HepG2 (cell line): ENCODE data around the gene EPN3. TPM values are rescaled to one million over a fixed set of nuclear protein-coding genes. Genes with fewer than 3 reads are reported as not detected.

Experiments used
- CENPX ChIP-seq: sonication (generic); formaldehyde crosslinking; IDR thresholded peaks from 2 replicates; pipeline ENCODE4 v1.9.0; 2021; ENCODE audit warnings: mild to moderate bottlenecking, missing genetic modification reagents, moderate library complexity
- GFI1 ChIP-seq: sonication (generic); formaldehyde crosslinking; IDR thresholded peaks from 2 replicates; pipeline ENCODE4 v1.5.0; 2020; ENCODE audit warnings: missing genetic modification reagents, mild to moderate bottlenecking, borderline replicate concordance
- MEIS2 ChIP-seq: sonication (generic); formaldehyde crosslinking; IDR thresholded peaks from 2 replicates; pipeline ENCODE4 v1.9.0; 2021; ENCODE audit warnings: mild to moderate bottlenecking, missing genetic modification reagents
- MIER3 ChIP-seq: IDR thresholded peaks from 2 replicates; pipeline ENCODE4 v1.6.1; 2016; ENCODE audit warnings: missing compliant biosample characterization, borderline replicate concordance
- NFRKB ChIP-seq: fragments of 450-650 bp; IDR thresholded peaks from 2 replicates; pipeline ENCODE4 v1.6.1; 2017
- NRL ChIP-seq: sonication (generic); formaldehyde crosslinking; IDR thresholded peaks from 2 replicates; pipeline ENCODE4 v1.5.0; 2020; ENCODE audit warnings: missing genetic modification reagents, mild to moderate bottlenecking, moderate library complexity, borderline replicate concordance
- PAWR ChIP-seq: sonication (generic); formaldehyde crosslinking; IDR thresholded peaks from 2 replicates; pipeline ENCODE4 v1.4.0; 2020; ENCODE audit warnings: missing genetic modification reagents, mild to moderate bottlenecking, borderline replicate concordance
- PTBP1 ChIP-seq: fragments of 200-400 bp; formaldehyde crosslinking; IDR thresholded peaks from 2 replicates; pipeline ENCODE4 v1.6.1; 2018; ENCODE audit warnings: low read length, low read depth; ENCODE audit not compliant: poor library complexity, severe bottlenecking
- RFXAP ChIP-seq: sonication (generic); formaldehyde crosslinking; IDR thresholded peaks from 2 replicates; pipeline ENCODE4 v1.4.0; 2020; ENCODE audit warnings: missing genetic modification reagents, borderline replicate concordance
- ZNF101 ChIP-seq: sonication (generic); formaldehyde crosslinking; IDR thresholded peaks from 2 replicates; pipeline ENCODE4 v1.4.0; 2020; ENCODE audit warnings: mild to moderate bottlenecking, low read depth, missing genetic modification reagents, borderline replicate concordance
- ZNF17 ChIP-seq: sonication (generic); formaldehyde crosslinking; IDR thresholded peaks from 2 replicates; pipeline ENCODE4 v1.5.0; 2020; ENCODE audit warnings: mild to moderate bottlenecking, missing genetic modification reagents
- ZNF296 ChIP-seq: sonication (generic); formaldehyde crosslinking; conservative IDR thresholded peaks from 2 replicates; pipeline ENCODE4 v1.5.0; 2020; ENCODE audit warnings: mild to moderate bottlenecking, missing genetic modification reagents
- ZNF333 ChIP-seq: sonication (generic); formaldehyde crosslinking; IDR thresholded peaks from 2 replicates; pipeline ENCODE4 v1.4.0; 2020; ENCODE audit warnings: mild to moderate bottlenecking, missing genetic modification reagents, borderline replicate concordance
- ZSCAN12 ChIP-seq: sonication (generic); formaldehyde crosslinking; IDR thresholded peaks from 2 replicates; pipeline ENCODE4 v1.9.0; 2021; ENCODE audit warnings: mild to moderate bottlenecking, missing genetic modification reagents
- ZSCAN22 ChIP-seq: sonication (generic); formaldehyde crosslinking; IDR thresholded peaks from 2 replicates; pipeline ENCODE4 v1.4.0; 2020; ENCODE audit warnings: mild to moderate bottlenecking, missing genetic modification reagents
- polyA plus RNA-seq, 8 experiments: library from polyadenylated mRNA; depleted of rRNA in 3 of 8; stranded (reverse) in 7 of 8; unstranded in 1 of 8; fragments of >200 nt; fragmentation: Illumina TruSeq in 4 of 8; extraction: Trizol in 4 of 8; gene quantifications; 2 replicates each; pipeline versions ENCODE4 v1.2.1 to v1.2.3, GENCODE V29; 2011 to 2016; ENCODE audit warnings: low read depth in 4 of 8, missing spikeins in 1 of 8, mixed read lengths in 1 of 8; ENCODE audit not compliant: insufficient read depth in 1 of 8
- total RNA-seq, 5 experiments: library from RNA; depleted of rRNA; stranded (reverse); fragments of >200 nt; fragmentation: Illumina TruSeq; extraction: Trizol; gene quantifications; 2 replicates each; pipeline ENCODE4 v1.2.3, GENCODE V29; 2016; ENCODE audit warnings: low read depth in 1 of 5
- TF ChIP-seq, protein P1 (sequence below): sonication (generic); formaldehyde crosslinking; IDR thresholded peaks from 2 replicates; pipeline ENCODE4 v1.4.0; 2020; ENCODE audit warnings: missing genetic modification reagents, low read depth, mild to moderate bottlenecking, borderline replicate concordance
- TF ChIP-seq, protein P2 (sequence below): IDR thresholded peaks from 2 replicates; pipeline ENCODE4 v1.4.0; 2020; ENCODE audit warnings: mild to moderate bottlenecking, missing genetic modification reagents
- TF ChIP-seq, protein P3 (sequence below): sonication (generic); formaldehyde crosslinking; IDR thresholded peaks from 2 replicates; pipeline ENCODE4 v1.4.0; 2020; ENCODE audit warnings: missing genetic modification reagents, borderline replicate concordance

EPN3 gene
- total and polyA plus RNA-seq, 2 of the 13 experiments (the other 11 are each of a cell fraction or from before 2014, with no cell fraction given) = 0.11 to 0.95 TPM

DNA sequence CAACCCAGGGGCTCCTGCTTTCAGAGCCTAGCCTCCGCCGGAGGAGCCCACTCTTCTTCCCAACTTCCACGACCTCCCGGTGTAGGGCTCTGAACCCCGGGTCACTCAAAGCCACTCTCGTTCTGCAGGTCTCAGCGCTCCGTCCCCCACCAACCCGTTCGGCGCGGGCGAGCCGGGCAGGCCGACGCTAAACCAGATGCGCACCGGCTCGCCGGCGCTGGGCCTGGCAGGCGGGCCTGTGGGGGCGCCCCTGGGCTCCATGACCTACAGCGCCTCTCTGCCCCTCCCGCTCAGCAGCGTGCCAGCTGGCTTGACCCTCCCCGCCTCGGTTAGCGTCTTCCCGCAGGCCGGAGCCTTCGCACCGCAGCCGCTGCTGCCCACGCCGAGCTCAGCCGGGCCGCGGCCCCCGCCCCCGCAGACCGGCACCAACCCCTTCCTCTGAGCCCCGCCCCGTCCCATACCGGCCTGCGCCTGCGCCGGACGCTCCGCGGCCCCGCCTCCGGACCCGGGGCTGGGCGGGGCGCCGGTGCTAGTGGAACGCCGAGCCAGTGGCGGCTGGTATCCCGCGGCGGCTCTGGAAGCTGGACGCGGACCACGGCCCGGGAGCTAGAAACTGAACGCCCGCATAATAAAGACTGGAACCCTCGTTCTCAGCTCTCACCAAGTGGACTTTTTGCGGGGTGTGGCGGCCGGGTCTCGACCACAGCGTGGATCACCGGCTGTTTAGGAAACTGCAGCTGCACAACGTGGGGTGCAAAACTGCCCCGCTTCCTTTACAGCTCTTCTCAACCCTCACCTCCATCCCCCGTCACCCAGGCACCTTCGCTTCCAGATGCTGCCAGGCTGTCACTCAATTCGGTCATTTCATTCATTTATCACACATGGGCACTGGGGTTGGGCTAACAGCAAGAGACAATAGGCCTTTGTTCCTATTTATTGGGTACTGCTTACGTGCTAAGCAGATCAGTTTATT lies 9.5 kb downstream of the EPN3 start (continued):
- TF ChIP-seq NRL (peak; percentile 89), PTBP1 (no peak), NFRKB (no peak), ZNF333 (CRISPR knock-in tag) (no peak), ZNF296 (CRISPR knock-in tag) (no peak; the same call in 1 of the 2 replicates), ZSCAN12 (CRISPR knock-in tag) (no peak), ZSCAN22 (no peak; the same call in 1 of the 2 replicates), ZNF101 (CRISPR knock-in tag) (0 out of 2 replicates have a peak, but pooled peaks have one; percentile 51), CENPX (CRISPR knock-in tag) (no peak), PAWR (0 out of 2 replicates have a peak, but pooled peaks have one; percentile 66), RFXAP (CRISPR knock-in tag) (no peak; the same call in 1 of the 2 replicates), ZNF17 (no peak), GFI1 (CRISPR knock-in tag) (peak; percentile 56; the same call in 1 of the 2 replicates), MIER3 (CRISPR knock-in tag) (peak; percentile 38; the same call in 1 of the 2 replicates), MEIS2 (CRISPR knock-in tag) (0 out of 2 replicates have a peak, but pooled peaks have one; percentile 75)
- TF ChIP-seq, protein P1, sequence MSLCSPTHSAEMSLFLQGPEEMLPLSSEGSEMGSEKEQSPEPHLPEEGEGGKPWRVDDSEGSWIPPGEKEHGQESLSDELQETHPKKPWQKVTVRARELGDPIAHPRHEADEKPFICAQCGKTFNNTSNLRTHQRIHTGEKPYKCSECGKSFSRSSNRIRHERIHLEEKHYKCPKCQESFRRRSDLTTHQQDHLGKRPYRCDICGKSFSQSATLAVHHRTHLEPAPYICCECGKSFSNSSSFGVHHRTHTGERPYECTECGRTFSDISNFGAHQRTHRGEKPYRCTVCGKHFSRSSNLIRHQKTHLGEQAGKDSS = 0 out of 2 replicates have a peak, but pooled peaks have one; percentile 66
- TF ChIP-seq, protein P2, sequence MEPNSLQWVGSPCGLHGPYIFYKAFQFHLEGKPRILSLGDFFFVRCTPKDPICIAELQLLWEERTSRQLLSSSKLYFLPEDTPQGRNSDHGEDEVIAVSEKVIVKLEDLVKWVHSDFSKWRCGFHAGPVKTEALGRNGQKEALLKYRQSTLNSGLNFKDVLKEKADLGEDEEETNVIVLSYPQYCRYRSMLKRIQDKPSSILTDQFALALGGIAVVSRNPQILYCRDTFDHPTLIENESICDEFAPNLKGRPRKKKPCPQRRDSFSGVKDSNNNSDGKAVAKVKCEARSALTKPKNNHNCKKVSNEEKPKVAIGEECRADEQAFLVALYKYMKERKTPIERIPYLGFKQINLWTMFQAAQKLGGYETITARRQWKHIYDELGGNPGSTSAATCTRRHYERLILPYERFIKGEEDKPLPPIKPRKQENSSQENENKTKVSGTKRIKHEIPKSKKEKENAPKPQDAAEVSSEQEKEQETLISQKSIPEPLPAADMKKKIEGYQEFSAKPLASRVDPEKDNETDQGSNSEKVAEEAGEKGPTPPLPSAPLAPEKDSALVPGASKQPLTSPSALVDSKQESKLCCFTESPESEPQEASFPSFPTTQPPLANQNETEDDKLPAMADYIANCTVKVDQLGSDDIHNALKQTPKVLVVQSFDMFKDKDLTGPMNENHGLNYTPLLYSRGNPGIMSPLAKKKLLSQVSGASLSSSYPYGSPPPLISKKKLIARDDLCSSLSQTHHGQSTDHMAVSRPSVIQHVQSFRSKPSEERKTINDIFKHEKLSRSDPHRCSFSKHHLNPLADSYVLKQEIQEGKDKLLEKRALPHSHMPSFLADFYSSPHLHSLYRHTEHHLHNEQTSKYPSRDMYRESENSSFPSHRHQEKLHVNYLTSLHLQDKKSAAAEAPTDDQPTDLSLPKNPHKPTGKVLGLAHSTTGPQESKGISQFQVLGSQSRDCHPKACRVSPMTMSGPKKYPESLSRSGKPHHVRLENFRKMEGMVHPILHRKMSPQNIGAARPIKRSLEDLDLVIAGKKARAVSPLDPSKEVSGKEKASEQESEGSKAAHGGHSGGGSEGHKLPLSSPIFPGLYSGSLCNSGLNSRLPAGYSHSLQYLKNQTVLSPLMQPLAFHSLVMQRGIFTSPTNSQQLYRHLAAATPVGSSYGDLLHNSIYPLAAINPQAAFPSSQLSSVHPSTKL (CRISPR knock-in tag) = peak; percentile 35
- TF ChIP-seq, protein P3, sequence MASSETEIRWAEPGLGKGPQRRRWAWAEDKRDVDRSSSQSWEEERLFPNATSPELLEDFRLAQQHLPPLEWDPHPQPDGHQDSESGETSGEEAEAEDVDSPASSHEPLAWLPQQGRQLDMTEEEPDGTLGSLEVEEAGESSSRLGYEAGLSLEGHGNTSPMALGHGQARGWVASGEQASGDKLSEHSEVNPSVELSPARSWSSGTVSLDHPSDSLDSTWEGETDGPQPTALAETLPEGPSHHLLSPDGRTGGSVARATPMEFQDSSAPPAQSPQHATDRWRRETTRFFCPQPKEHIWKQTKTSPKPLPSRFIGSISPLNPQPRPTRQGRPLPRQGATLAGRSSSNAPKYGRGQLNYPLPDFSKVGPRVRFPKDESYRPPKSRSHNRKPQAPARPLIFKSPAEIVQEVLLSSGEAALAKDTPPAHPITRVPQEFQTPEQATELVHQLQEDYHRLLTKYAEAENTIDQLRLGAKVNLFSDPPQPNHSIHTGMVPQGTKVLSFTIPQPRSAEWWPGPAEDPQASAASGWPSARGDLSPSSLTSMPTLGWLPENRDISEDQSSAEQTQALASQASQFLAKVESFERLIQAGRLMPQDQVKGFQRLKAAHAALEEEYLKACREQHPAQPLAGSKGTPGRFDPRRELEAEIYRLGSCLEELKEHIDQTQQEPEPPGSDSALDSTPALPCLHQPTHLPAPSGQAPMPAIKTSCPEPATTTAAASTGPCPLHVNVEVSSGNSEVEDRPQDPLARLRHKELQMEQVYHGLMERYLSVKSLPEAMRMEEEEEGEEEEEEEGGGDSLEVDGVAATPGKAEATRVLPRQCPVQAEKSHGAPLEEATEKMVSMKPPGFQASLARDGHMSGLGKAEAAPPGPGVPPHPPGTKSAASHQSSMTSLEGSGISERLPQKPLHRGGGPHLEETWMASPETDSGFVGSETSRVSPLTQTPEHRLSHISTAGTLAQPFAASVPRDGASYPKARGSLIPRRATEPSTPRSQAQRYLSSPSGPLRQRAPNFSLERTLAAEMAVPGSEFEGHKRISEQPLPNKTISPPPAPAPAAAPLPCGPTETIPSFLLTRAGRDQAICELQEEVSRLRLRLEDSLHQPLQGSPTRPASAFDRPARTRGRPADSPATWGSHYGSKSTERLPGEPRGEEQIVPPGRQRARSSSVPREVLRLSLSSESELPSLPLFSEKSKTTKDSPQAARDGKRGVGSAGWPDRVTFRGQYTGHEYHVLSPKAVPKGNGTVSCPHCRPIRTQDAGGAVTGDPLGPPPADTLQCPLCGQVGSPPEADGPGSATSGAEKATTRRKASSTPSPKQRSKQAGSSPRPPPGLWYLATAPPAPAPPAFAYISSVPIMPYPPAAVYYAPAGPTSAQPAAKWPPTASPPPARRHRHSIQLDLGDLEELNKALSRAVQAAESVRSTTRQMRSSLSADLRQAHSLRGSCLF = no peak
